ENCODE data around the gene KBTBD12. TPM values are rescaled to one million over a fixed set of nuclear protein-coding genes. Genes with fewer than 3 reads are reported as not detected.
A peak's percentile ranks its signal among the peaks of the same experiment; 100 is the strongest.
"Not testable (repeated sequence)": the region's sequence is repeated elsewhere in the genome, so short reads cannot be mapped to it uniquely, and the experiment has no call there.

Gene KBTBD12
- total RNA-seq, 2 donors from 2014 or later: 3.2 to 4.1 TPM

DNA sequence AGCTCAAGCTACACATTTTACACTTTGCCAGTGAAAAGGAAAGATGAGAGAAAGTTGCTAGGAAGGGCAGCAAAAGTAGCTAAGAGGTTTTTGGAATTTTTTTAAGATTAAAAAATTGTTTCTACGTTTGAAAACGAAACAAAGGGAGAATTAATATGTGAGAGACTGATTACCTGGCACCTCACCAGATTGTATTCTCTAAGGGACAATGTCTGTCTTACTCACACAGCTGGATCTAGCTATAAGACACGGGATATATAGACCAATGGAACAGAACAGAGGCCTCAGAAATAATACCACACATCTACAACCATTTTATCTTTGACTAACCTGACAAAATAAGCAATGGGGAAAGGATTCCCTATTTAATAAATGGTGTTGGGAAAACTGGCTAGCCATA lies 9.5 kb upstream of the KBTBD12 start:
- intact Hi-C loops (cut with DNase I): no loop called here
- DNase-seq: no peak

DNA sequence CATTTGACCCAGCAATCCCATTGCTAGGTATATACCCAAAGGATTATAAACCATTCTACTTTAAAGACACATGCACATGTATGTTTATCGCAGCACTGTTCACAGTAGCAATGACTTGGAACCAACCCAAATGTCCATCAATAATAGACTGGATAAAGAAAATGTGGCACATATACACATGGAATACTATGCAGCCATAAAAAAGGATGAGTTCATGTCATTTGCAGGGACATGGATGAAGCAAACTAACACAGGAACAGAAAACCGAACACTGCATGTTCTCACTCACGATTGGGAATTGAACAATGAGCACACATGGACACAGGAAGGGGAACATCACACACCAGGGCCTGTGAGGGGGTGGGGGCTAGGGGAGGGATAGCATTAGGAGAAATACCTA lies 8.4 kb upstream of the KBTBD12 start:
- DNase-seq; H3K27me3 ChIP-seq; H3K4me3 ChIP-seq; H3K9ac ChIP-seq (ENCODE audit: low read depth in 2 of 2, low read length in 2 of 2); intact Hi-C loops (cut with DNase I); H3K27ac ChIP-seq; H3K36me3 ChIP-seq; H3K9me3 ChIP-seq; H3K4me1 ChIP-seq: not testable (repeated sequence)

More for the DNA sequence above, 9.5 kb upstream of the KBTBD12 start:
- Histone ChIP-seq H3K9ac (ENCODE audit: low read depth in 2 of 2, low read length in 2 of 2) (no peak overlapping the region), H3K4me3 (no peak overlapping the region), H3K36me3 (no peaks in the 10 kb centered on the region), H3K27me3 (no peaks in the 10 kb centered on the region), H3K27ac (no peak overlapping the region), H3K4me1 (no peaks in the 10 kb centered on the region), H3K9me3 (no peaks in the 10 kb centered on the region)
- TF ChIP-seq, protein P1, sequence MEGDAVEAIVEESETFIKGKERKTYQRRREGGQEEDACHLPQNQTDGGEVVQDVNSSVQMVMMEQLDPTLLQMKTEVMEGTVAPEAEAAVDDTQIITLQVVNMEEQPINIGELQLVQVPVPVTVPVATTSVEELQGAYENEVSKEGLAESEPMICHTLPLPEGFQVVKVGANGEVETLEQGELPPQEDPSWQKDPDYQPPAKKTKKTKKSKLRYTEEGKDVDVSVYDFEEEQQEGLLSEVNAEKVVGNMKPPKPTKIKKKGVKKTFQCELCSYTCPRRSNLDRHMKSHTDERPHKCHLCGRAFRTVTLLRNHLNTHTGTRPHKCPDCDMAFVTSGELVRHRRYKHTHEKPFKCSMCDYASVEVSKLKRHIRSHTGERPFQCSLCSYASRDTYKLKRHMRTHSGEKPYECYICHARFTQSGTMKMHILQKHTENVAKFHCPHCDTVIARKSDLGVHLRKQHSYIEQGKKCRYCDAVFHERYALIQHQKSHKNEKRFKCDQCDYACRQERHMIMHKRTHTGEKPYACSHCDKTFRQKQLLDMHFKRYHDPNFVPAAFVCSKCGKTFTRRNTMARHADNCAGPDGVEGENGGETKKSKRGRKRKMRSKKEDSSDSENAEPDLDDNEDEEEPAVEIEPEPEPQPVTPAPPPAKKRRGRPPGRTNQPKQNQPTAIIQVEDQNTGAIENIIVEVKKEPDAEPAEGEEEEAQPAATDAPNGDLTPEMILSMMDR (IDR thresholded peaks at IDR 0.05): no peak

DNA sequence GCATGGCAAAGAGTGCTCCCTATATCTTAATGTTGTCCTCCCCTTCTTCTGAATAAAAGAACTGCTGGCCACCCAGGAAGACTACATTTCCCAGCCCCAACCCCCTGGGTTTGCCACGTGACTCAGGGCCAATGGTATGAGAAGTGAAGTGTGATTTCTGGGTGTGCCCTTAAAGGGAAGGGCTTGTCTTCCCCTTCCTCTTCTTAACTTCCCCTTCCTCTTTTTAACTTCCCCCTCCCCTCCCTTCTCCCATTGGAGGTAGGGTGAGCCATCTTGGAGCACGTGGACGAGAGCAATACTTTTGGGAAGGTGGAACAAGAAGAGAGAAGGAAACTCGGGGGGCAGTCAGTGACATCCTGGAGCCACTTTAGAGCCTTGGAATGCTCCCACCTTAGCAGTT lies 6.8 kb upstream of the KBTBD12 start:
- no peak for DNase-seq
- TF ChIP-seq, protein P1 (IDR thresholded peaks at IDR 0.05): no peak
- intact Hi-C loops (cut with DNase I): no loop called here

DNA sequence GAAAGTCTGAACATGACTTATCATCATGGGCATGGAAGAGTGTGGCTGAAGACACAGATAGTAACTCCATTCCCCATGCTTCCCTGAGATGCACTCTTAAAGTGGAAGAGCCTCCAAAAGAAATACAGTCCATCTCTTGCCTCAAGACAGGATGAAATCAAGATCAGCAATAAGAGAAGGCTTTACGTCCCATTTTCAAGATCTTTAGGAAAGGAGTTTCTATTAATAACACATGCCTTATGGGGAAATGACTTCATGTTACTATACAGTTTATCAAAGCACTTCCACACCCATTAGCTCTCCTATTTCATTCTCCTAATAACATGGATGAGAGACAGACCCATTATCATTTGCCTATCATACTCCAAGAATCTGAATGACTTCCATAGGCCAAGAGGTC lies 6.1 kb upstream of the KBTBD12 start:
- DNase-seq: no peak
- no peaks in the 10 kb centered on the region for H3K36me3 ChIP-seq
- no peaks in the 10 kb centered on the region for H3K27me3 ChIP-seq
- no peak overlapping the region for H3K9ac ChIP-seq (ENCODE audit: low read depth in 2 of 2, low read length in 2 of 2)
- H3K27ac ChIP-seq: no peak overlapping the region
- no peaks in the 10 kb centered on the region for H3K4me1 ChIP-seq
- TF ChIP-seq, protein P1 (IDR thresholded peaks at IDR 0.05): no peak
- no peaks in the 10 kb centered on the region for H3K9me3 ChIP-seq
- intact Hi-C loops (cut with DNase I): no loop called here
- H3K4me3 ChIP-seq: no peak overlapping the region

More for the DNA sequence above, 6.8 kb upstream of the KBTBD12 start:
- no peak overlapping the region for H3K4me3 ChIP-seq
- H3K9ac ChIP-seq (ENCODE audit: low read depth in 2 of 2, low read length in 2 of 2): no peak overlapping the region
- H3K27me3 ChIP-seq: no peaks in the 10 kb centered on the region
- H3K27ac ChIP-seq: no peak overlapping the region
- H3K4me1 ChIP-seq: no peaks in the 10 kb centered on the region
- no peaks in the 10 kb centered on the region for H3K36me3 ChIP-seq
- no peaks in the 10 kb centered on the region for H3K9me3 ChIP-seq

DNA sequence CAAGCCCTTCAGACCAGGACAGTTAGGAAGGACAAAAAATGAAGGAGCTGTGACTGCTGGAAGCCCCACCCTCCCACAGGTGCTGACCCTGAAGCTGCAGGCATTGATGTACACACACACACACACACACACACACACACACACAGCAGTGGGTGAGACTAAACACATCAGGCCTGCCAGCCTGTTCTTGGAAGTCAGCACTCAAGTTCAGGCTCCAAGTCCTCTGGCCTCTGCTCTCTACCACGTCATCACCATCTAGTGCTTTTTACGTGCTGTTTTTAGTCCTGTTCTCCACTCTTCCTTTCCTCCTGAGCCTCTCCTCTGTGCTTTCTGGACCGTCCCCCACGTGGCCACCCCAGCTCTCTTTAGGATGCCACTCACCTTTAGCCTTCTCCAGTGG lies 5.4 kb upstream of the KBTBD12 start:
- Histone ChIP-seq H3K36me3 (no peaks in the 10 kb centered on the region), H3K4me3 (no peak overlapping the region), H3K27me3 (no peaks in the 10 kb centered on the region), H3K4me1 (no peaks in the 10 kb centered on the region), H3K9me3 (no peaks in the 10 kb centered on the region), H3K9ac (ENCODE audit: low read depth in 2 of 2, low read length in 2 of 2) (no peak overlapping the region), H3K27ac (no peak overlapping the region)
- TF ChIP-seq, protein P1 (IDR thresholded peaks at IDR 0.05): no peak
- intact Hi-C loops (cut with DNase I): no loop called here
- DNase-seq: no peak

DNA sequence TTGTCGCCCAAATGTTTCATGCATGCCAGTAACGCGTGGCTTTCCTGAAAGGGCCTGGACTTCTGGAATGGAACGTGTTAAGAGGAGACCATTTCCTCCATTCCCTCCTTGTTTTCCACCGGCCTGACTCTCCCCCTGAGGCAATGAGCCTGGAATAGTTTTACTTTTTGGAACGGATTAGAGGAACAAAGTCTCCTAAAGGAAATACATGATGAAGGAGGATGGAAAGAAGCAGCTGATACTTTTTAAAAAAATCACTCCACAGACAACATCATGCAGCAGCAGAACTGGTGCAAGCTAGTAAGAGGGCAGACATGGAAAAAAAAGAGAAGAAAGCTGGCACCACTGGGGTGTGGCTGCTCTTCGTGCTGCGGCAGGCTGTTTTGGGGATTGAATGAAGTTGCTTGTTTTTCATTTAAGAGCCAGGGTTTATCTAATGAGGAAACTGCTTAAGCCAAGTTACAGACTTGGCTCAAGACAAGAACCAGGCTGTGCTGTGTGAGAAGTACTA lies 3.6 kb upstream of the KBTBD12 start:
- H3K4me1 ChIP-seq: no peaks in the 10 kb centered on the region
- TF ChIP-seq, protein P1 (IDR thresholded peaks at IDR 0.05): no peak
- H3K4me3 ChIP-seq: no peak overlapping the region
- intact Hi-C loops (cut with DNase I): no loop called here
- no peaks in the 10 kb centered on the region for H3K36me3 ChIP-seq
- no peaks in the 10 kb centered on the region for H3K27me3 ChIP-seq
- H3K27ac ChIP-seq: peak overlapping the region; percentile 14
- H3K9me3 ChIP-seq: no peaks in the 10 kb centered on the region
- DNase-seq: peak; percentile 30
- H3K9ac ChIP-seq (ENCODE audit: low read depth in 2 of 2, low read length in 2 of 2): no peak overlapping the region

DNA sequence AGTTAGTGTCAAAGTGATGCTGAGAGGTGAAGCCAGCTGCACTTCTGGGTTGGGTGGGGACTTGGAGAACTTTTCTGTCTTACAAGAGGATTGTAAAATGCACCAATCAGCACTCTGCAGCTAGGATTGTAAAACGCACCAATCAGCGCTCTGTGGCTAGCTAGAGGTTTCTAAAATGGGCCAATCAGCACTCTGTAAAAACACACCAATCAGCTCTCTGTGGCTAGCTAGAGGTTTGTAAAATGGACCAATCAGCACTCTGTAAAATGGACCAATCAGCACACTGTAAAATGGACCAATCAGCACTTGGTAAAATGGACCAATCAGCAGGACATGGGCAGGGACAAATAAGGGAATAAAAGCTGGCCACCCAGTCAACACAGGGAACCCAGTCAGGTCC lies 1.2 kb upstream of the KBTBD12 start:
- H3K27ac ChIP-seq: not testable (repeated sequence)

More for the DNA sequence above, 1.2 kb upstream of the KBTBD12 start:
- H3K36me3 ChIP-seq; H3K4me3 ChIP-seq; DNase-seq; H3K27me3 ChIP-seq; H3K9me3 ChIP-seq; H3K4me1 ChIP-seq; intact Hi-C loops (cut with DNase I); H3K9ac ChIP-seq (ENCODE audit: low read depth in 2 of 2, low read length in 2 of 2): not testable (repeated sequence)

All from colonic mucosa (tissue), 4 donors.